Hematopoietic multipotent progenitor cell treated with erythropoietin and hydrocortisone succinate and interleukin-3 and kit ligand, for 8 days (in vitro differentiated cells): ENCODE results near the gene GZMM.
"Not testable (repeated sequence)": the region's sequence is repeated elsewhere in the genome, so short reads cannot be mapped to it uniquely, and the experiment has no call there.

ENCODE experiments used
- DNase-seq: peaks from one replicate; pipeline ENCODE4 v3.0.0-alpha.2; 2015

The GZMM gene

GRCh38 chr19:583968-584239 is 40.1 kb downstream of the GZMM start:
- DNase-seq, result no peak

GRCh38 chr19:584240-585001 is 40.6 kb downstream of the GZMM start:
- DNase-seq, result peak; percentile 55

DNA sequence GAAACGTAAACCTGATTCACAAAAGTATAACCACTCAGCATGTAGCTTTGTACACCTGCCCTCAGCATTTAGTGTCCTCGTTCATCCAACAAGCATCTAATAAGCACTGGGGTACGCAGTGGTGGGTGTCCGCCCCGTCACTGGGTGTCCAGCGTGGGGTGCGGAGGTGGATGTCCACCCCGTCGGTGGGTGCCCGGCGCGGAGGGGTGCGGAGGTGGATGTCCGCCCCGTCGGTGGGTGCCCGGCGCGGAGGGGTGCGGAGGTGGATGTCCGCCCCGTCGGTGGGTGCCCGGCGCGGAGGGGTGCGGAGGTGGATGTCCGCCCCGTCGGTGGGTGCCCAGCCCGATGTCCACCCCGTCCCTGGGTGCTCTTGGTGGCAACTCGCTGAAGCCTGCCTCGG is 41.3 kb downstream of the GZMM start:
- not testable (repeated sequence) for DNase-seq

GRCh38 chr19:585551-586110 is 41.8 kb downstream of the GZMM start:
- no peak for DNase-seq

DNA sequence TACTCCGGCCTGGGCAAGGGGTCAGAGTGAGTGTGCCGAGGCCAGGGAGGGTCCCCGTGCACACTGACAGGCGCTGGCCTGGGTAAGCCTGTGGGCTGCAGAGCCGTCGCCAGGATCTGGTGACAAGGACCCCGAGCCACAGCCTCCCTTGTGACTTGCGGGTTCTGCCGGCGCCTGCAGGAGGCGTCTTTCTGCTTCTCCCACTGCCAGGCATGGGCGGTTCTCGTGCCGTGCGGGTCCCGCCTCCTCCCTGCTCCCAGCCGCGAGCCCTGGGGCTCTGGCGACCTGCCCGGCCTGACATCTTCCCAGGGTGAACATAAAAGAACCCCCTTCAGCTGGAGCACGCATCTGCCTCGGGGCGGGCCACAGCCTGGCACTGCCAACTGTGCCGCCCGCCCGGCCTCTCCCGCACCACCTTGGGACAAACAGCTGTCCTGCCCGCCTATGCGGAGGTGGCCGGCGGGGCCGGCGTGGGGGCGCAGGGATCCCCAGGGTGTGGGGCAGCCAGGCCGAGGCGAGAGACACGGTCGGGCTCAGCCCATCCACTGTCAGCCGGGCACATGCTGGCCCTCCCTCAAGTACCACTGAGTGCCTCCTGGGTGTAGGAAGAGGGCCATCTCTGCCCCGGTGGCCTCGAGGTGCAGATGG is 44.4 kb downstream of the GZMM start:
- DNase-seq, result peak; percentile 87

DNA sequence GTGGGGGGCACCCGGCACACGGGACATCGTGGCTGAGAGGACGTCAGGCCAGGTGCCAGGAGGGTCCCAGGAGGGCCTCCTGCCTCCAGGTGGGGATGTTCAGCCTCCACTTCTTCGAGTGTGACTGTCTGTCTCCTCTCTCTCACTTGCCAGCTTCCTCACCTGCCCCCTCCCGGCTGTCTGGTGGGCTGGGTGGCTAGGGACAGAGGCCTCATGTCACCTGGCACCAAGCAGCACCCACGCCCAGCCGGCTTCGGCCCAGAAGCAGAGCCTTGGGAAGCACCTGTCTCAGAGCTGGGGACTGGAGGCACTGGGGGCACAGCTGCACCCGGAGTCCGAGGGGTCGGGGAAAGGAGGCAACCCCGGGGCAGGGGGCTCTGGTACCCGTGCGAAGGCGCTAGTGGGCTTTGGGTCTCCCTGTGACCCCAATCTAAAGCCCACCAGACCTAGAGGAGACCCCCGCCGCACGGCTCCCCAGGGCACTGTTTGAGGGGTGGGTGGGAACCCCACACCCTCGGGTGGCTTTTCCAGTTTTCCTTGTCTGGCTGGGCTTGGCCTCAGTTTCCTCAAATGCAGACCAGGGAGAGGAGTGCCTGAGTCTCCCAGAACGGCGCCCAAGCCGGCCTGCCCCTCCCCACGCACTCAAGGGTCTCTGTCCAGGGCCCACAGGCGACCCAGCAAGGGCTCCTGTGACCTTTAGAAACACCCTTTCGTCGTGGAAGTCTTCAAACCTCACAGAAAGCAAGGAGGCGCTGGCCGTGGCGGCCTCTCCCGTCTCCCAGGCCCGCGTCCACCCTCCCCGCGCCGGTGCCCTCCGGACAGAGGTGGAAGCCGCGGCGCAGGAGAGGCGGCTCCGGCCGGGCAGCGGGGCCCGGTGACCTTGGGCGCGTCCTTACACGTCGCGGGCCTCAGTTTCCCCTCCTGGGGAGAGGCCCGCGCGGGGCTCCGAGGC is 45.2 kb downstream of the GZMM start:
- no peak for DNase-seq

DNA sequence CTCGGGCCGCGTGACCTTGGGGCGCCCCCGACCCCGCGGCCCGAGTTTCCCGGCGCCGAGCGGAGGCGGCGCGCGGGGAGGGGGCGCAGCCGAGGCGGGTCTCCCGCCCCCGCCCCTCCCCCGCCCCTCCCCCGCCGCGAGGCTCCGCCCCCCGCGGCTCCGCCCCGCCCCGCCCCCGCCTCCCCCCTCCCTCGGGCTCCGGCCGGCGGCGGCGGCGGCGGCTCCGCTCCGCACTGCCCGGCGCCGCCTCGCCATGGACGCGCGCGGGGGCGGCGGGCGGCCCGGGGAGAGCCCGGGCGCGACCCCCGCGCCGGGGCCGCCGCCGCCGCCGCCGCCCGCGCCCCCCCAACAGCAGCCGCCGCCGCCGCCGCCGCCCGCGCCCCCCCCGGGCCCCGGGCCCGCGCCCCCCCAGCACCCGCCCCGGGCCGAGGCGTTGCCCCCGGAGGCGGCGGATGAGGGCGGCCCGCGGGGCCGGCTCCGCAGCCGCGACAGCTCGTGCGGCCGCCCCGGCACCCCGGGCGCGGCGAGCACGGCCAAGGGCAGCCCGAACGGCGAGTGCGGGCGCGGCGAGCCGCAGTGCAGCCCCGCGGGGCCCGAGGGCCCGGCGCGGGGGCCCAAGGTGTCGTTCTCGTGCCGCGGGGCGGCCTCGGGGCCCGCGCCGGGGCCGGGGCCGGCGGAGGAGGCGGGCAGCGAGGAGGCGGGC is 46.0 kb downstream of the GZMM start, which contains the start of gene HCN2:
Gene HCN2 (plus strand): TSS at position 189 of the 703 bp plus-strand sequence. CDS start 65 bp downstream, at position 254.
- DNase-seq, result no peak

- DNase-seq, result no peak
These were observed 46.5 kb downstream of the GZMM start for GRCh38 chr19:590396-590745.

DNA sequence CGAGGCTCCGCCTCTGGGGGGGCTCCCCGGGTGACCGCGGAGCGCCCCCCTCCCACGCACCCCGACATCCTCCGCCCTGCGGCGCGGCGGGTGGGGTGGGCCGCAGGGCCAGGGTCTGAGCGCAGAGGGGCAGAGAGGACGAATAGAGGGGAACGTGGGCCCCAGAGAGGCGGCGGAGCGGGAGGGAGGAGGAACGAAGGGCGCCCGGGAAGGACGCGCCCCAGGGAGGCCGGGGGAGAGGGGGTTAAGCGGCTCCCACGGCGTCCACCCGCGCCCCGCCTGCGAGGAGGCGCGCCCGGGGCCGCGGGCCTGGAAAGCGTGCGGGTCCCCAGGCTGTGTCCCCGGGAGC is 46.9 kb downstream of the GZMM start:
- DNase-seq, result no peak

GRCh38 chr19:591099-591958 is 47.5 kb downstream of the GZMM start:
- no peak for DNase-seq

DNA sequence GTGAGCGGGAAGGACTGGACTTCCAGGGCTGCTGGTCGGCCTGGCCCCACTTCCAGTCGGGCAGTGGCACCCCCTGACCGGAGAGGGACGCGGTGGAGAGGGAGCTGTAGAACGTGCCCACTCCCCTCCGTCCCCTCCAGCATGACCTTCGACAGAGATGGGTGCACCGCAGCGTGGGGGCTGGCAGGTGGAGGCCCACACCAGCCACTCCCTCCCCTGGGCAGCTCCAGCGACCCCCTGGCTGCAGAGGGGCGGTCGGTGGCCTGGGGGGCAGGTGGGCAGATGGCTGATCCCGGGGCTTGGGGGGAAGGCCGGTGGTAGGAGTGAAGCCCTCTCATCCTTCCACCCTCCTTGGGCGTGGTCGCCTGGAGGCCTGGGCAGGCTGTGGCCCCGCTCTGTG is 48.2 kb downstream of the GZMM start:
- no peak for DNase-seq

DNA sequence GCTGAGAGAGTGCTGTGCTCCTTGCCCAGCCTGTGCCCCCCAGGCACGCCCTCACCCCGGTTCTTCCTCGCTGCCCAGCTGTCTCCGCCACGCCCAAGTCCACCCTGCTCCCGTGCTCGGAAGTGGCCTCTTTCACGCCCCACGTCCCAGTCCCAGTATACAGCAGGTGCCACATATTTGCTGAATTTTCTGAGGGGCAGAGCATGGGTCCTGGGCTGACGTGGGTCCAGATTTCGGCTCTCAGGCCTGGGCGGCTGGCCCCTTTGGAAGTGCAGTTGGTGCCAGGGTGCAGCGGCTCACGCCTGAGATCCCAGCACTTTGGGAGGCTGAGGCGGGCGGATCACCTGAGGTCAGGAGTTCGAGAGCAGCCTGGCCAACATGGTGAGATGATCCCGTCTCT is 49.2 kb downstream of the GZMM start:
- DNase-seq, result no peak

DNA sequence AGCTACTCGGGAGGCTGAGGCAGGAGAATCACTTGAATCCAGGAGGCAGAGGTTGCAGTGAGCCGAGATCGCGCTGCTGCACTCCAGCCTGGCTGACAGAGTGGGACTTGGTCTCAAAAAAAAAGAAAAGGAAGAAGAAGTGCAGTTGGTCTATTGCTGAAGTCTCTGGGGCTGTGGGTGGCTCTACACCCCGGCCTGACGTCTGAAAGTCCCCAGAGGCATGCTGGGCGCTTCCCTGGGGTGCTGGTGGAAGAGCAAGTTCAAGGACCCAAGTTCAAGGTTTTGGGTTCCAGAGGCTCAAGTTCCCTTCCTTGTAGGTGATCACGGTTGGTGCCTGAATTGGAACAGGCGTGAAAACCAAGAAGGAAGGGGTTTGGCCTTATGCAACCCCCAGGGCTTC is 49.7 kb downstream of the GZMM start:
- no peak for DNase-seq

- no peak for DNase-seq
These were observed 50.5 kb downstream of the GZMM start for GRCh38 chr19:594265-594870.

- DNase-seq, result no peak
These were observed 51.7 kb downstream of the GZMM start for GRCh38 chr19:595326-596262.

- no peak for DNase-seq
These were observed 52.4 kb downstream of the GZMM start for GRCh38 chr19:596263-596655.

DNA sequence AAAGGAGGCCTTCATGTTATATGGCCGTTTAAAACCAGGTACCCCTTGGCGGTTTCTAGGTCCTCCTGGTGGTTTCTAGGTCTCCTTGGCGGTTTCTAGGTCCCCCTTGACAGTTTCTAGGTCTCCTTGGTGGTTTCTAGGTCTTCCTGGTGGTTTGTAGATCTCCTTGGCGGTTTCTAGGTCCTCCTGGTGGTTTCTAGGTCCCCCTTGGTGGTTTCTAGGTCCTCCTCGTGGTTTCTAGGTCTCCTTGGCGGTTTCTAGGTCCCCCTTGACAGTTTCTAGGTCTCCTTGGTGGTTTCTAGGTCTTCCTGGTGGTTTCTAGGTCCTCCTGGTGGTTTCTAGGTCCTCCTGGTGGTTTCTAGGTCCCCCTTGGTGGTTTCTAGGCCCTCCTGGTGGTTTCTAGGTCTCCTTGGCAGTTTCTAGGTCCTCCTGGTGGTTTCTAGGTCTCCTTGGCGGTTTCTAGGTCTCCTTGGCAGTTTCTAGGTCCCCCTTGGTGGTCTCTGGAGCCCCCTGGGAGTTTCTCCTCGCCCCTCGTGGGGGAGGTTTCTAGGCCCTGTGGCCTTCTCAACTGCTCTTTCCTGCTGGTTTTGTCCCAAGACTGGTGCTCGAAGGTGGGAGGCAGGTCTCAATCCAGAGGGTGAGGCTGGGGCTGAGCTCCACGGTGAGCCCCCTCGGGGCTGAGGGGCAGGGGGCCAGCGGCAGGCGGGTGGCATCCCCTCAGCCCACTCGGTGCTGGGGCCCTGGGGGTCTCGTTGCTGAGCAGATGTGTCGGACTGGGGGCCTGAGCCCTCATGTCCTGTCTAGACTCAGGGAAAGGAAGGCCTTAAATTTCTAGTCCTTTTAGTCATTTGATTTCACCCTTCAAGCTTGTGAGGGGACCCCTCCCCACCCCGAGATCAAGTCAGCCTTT is 53.8 kb downstream of the GZMM start:
- DNase-seq, result no peak
